ENCODE results near the gene CLEC18B.
"Not testable (repeated sequence)": the region's sequence is repeated elsewhere in the genome, so short reads cannot be mapped to it uniquely, and the experiment has no call there.

- TF ChIP-seq CTCF, POLR2AphosphoS5, POLR2A (IDR thresholded peaks at IDR 0.05): not testable (repeated sequence)
Observed at GRCh38 chr16:74373847-74374184, 47.5 kb downstream of the CLEC18B start.

All from breast epithelium (tissue), 3 donors.